Neural crest cell (in vitro differentiated cells): ENCODE measurements around the gene TDRD9. TPM values are rescaled to one million over a fixed set of nuclear protein-coding genes. Genes with fewer than 3 reads are reported as not detected.
A peak's percentile ranks its signal among the peaks of the same experiment; 100 is the strongest.

Source experiments
- DNase-seq: peaks from one replicate; pipeline ENCODE4 v3.0.0; 2021; ENCODE audit warnings: low read depth, mixed read lengths, low spot score
- H3K27ac Mint-ChIP-seq: one replicate; pipeline ENCODE4 v1.8.0; 2021; ENCODE audit warnings: mild to moderate bottlenecking, mixed read lengths; ENCODE audit not compliant: unreplicated experiment
- H3K27me3 Mint-ChIP-seq: 2 replicates; pipeline ENCODE4 v1.8.0; 2021; ENCODE audit warnings: low read depth, mild to moderate bottlenecking, mixed read lengths
- H3K36me3 Mint-ChIP-seq: 2 replicates; pipeline ENCODE4 v1.8.0; 2021; ENCODE audit warnings: low read depth, mild to moderate bottlenecking, mixed read lengths
- H3K4me1 Mint-ChIP-seq: 2 replicates; pipeline ENCODE4 v1.8.0; 2021; ENCODE audit warnings: mixed read lengths
- H3K4me3 Mint-ChIP-seq: one replicate; pipeline ENCODE4 v1.8.0; 2021; ENCODE audit warnings: mild to moderate bottlenecking, mixed read lengths
- H3K9me3 Mint-ChIP-seq: 2 replicates; pipeline ENCODE4 v1.8.0; 2021; ENCODE audit warnings: mixed read lengths
- total RNA-seq: library from RNA; stranded (reverse); gene quantifications from 2 replicates; pipeline ENCODE4 v1.2.1, GENCODE V29; 2021
- TF ChIP-seq, protein P1 (sequence below): fragments of 200-600 bp; sonication (generic); conservative IDR thresholded peaks from 2 replicates; pipeline ENCODE4 v1.5.0; 2021; ENCODE audit warnings: antibody characterized with exemption, mild to moderate bottlenecking

TDRD9 gene
- total RNA-seq, 1 donor from 2014 or later: not detected

DNA sequence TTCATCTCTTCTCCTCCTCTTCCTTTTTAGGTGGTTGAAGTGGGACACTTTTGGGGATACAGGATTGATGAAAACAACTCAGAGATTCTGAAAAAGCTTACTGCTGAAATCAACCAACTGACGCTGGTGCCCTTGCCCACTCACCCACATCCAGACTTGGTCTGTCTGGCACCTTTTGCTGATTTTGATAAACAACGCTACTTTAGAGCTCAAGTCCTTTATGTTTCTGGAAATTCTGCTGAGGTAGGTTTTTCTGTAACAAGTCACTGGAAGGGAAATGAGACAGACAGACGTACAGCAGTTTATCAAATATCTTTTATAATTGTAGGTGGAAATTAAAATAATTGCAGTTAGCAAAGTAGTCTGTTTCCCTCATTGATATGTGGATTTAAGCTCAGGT is 97.3 kb downstream of the TDRD9 start:
- H3K36me3 Mint-ChIP-seq: no peaks in the 10 kb centered on the region
- no peaks in the 10 kb centered on the region for H3K9me3 Mint-ChIP-seq
- no peak overlapping the region for H3K27ac Mint-ChIP-seq
- no peak overlapping the region for H3K4me3 Mint-ChIP-seq
- no peak for DNase-seq
- TF ChIP-seq, protein P1, sequence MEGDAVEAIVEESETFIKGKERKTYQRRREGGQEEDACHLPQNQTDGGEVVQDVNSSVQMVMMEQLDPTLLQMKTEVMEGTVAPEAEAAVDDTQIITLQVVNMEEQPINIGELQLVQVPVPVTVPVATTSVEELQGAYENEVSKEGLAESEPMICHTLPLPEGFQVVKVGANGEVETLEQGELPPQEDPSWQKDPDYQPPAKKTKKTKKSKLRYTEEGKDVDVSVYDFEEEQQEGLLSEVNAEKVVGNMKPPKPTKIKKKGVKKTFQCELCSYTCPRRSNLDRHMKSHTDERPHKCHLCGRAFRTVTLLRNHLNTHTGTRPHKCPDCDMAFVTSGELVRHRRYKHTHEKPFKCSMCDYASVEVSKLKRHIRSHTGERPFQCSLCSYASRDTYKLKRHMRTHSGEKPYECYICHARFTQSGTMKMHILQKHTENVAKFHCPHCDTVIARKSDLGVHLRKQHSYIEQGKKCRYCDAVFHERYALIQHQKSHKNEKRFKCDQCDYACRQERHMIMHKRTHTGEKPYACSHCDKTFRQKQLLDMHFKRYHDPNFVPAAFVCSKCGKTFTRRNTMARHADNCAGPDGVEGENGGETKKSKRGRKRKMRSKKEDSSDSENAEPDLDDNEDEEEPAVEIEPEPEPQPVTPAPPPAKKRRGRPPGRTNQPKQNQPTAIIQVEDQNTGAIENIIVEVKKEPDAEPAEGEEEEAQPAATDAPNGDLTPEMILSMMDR: no peak
- H3K4me1 Mint-ChIP-seq: no peaks in the 10 kb centered on the region
- peaks cover 36% of the 10 kb centered on the region for H3K27me3 Mint-ChIP-seq

GRCh38 chr14:104026024-104026423 is 97.8 kb downstream of the TDRD9 start:
- no peaks in the 10 kb centered on the region for H3K36me3 Mint-ChIP-seq
- TF ChIP-seq, protein P1: peak; percentile 38
- H3K4me3 Mint-ChIP-seq: no peak overlapping the region
- no peaks in the 10 kb centered on the region for H3K4me1 Mint-ChIP-seq
- H3K27ac Mint-ChIP-seq: no peak overlapping the region
- DNase-seq: no peak
- peaks cover 34% of the 10 kb centered on the region for H3K27me3 Mint-ChIP-seq
- H3K9me3 Mint-ChIP-seq: no peaks in the 10 kb centered on the region

DNA sequence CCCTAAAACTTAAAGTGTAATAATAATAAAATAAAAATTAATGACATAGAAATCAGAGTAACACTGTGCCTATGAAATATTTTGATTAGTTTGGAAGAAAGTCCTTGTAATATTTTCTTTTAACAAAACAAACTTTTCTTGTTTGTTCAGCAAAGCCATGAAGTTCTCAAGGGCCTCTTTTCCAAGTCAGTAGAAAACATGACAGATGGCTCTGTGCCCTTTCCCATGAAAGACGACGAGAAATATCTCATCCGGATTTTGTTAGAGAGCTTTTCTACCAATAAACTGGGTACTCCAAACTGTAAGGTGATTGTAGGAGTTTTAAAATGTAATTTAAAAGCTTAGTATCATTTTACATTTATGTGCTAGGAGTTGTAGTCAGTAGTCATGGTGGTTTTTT is 102.7 kb downstream of the TDRD9 start:
- no peak overlapping the region for H3K27ac Mint-ChIP-seq
- TF ChIP-seq, protein P1: no peak
- no peaks in the 10 kb centered on the region for H3K36me3 Mint-ChIP-seq
- H3K4me1 Mint-ChIP-seq: peaks cover 6% of the 10 kb centered on the region
- DNase-seq: no peak
- H3K4me3 Mint-ChIP-seq: no peak overlapping the region
- peaks cover 32% of the 10 kb centered on the region for H3K27me3 Mint-ChIP-seq
- no peaks in the 10 kb centered on the region for H3K9me3 Mint-ChIP-seq

DNA sequence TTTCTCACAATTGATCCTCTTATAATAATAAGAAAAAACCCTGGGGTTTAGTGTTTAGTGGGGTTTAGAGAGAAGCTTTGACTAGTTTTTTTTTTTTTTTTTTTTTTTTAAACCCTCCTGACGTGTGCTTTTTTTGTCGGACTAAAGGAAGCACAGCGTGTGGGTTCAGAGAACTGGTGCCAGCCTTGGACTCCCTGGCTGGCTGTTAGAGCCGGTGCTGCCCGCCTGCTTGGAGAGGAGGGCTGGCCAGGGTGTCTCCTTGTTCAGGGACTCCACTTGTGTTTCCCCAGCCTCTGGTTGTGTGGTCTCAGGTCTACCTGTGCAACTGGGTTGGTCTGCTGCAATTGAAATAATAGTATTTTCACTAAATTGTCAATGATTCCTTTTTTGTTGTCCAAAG is 103.1 kb downstream of the TDRD9 start:
- Mint-ChIP-seq H3K27me3 (peaks cover 29% of the 10 kb centered on the region), H3K27ac (no peak overlapping the region), H3K36me3 (no peaks in the 10 kb centered on the region), H3K9me3 (no peaks in the 10 kb centered on the region), H3K4me3 (no peak overlapping the region), H3K4me1 (peaks cover 6% of the 10 kb centered on the region)
- TF ChIP-seq, protein P1: no peak
- no peak for DNase-seq

DNA sequence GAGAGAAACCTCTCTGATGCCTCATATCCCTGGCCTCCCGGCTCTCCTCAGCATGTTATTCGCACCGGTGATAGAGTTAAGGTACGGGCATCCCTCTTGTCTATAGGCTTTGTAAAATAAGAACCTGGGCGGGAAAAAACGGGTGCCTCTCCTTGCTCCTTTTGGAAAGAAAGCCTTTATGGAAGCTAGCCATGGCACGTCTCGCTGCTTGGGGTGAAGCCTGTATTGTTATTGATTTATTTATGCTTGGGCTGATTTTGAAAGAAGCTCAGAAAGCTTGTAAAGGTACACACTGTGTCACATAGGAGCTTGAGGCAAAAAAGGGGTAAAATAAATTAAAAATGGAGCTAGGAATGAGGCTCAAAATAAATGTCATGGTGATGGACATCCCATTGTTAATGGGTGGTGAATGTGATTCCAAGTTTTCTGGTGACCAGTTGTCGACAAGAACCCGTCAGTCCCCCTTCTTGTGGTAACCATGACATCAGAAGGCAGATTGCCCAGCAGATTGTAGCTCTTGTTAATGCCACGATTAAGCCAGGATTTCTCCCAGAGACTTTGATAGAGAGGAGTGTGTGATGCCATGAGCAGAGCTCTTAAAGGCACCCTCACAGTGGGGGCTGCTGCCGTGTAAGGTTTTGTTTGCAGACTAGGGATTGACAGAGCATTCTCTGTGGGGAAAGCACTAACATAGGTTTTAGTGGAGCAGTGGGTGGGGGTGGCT is 106.9 kb downstream of the TDRD9 start:
- no peaks in the 10 kb centered on the region for H3K9me3 Mint-ChIP-seq
- no peak overlapping the region for H3K4me3 Mint-ChIP-seq
- no peaks in the 10 kb centered on the region for H3K36me3 Mint-ChIP-seq
- peaks cover 9% of the 10 kb centered on the region for H3K27me3 Mint-ChIP-seq
- H3K4me1 Mint-ChIP-seq: peaks cover 6% of the 10 kb centered on the region
- no peak overlapping the region for H3K27ac Mint-ChIP-seq
- no peak for DNase-seq
- TF ChIP-seq, protein P1: no peak
